Stimulated activated CD8-positive, alpha-beta memory T cell treated with anti-CD3 and anti-CD28 coated beads, Interleukin-7, amount 100 ng/mL, for 24 hours (primary cell): ENCODE results near the gene CAB39.
"Not testable (repeated sequence)": the region's sequence is repeated elsewhere in the genome, so short reads cannot be mapped to it uniquely, and the experiment has no call there.

Experiments used
- DNase-seq: peaks from one replicate; pipeline ENCODE4 v3.0.0-alpha.2; 2020; ENCODE audit warnings: low read depth

Gene CAB39

DNA sequence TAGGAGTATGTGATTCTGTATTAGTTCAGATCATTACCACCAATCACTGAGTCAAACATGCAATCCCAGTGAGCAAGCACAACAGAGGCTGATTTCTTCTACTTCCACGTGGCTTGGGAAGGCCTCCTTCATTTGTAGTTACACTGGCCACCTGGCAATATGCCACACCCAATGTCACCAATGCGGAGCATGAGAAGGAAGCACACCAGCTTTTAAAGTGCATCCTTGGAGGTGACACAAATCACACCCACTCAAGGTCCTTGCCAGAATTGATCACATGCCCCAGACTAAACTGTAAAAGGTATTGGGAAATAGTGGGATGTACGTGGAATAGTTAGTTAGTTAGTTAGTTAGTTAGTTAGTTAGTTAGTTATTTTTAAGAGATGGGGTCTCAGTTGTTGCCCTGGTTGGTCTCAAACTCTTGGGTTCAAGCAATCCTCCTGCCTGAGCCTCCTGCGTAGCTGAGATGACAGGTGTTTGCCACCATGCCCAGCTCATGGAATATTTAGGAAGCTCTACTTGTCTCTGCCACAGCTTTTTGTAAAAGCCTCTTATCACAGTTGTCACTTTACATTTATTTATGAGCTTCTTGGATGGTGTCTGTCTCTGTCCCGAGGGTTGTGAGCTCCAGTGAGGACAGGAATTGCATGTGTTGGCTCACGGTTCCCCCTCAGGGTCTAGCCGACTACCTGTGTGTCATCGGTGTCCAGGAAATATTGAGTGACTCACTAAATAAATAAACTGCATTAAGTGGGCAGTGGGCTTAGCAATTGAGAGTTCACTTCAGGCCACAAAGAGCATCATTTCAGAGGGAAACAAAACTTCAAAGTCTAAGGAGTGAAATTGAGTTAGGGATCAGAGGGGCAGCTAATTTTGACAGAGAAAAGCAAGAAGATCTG is 28.1 kb upstream of the CAB39 start:
- DNase-seq, result no peak

DNA sequence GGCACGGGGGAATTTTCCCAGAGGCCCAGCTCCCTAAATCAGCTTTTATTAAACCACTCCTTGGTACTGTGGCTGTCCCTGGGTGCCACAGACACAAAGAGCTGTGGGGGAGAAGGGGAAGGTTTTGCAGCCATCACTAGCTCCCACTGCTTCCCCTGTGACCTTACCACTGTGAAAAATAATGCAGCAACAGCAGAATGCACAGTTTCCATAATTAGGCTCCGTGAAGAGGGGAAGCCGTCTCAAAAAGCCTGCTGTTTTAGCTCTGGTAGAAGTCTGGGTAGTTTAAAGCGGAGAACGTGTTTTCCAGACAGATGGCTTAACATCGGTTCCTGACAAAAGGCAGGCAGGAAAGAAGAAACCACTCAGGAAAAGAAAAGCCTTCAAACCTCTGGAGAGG is 27.5 kb upstream of the CAB39 start:
- DNase-seq, result no peak

DNA sequence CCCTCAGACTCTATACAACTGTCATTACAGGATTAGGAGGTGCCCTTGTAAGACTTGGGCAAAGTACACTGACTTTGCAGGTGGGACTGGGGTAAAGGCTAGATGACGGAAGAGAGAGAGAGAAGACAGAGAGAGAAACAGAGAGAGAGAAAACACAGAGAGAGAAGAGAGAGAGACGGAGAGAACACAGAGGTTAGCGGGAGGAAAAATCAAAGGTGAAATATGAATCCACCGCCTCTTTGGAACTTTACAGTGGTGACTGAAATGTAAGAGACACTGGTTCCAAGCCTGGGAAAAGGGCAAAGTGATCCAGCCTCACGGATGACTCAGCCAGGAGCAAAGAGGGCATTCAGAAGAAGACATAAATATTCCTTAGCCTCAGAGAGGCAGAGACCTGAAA is 25.1 kb upstream of the CAB39 start:
- no peak for DNase-seq

DNA sequence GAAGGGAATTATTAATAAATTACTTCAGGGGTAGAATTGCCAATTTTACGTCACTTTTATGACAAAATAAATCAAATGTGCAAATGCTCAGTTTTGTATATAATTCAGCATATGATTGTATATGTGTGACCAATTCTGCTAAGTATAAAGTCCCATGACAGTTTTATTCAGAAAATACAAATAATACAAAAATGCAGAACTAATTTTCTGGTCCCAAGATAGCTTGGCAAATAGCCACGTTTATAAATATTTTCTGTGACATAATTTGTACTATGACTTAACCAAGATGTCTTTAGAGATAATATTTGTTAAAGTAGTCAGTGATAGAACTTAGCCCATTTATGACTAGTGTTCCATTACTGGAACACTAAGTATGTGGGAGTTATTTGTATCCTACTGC is 24.2 kb upstream of the CAB39 start:
- no peak for DNase-seq

DNA sequence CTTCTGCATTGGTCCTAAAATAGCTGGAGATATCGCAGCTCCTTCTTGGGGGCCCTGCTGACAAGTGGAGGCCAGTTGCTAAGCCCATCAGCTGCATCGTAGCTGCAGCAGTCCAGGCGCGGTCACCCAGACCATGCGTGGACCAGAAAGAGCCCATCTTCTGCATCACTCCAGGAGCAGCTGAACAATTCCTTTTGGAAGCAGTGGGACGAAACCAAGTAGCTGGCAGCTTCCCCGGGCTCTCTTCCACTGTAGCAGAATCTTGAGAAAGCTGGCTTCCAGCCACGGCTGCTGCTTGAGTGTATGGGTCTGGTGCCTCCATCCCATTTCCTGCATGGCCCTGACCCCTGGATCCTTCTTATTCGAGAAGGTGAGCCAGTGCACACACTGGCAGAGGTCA is 22.2 kb upstream of the CAB39 start:
- DNase-seq, result no peak

DNA sequence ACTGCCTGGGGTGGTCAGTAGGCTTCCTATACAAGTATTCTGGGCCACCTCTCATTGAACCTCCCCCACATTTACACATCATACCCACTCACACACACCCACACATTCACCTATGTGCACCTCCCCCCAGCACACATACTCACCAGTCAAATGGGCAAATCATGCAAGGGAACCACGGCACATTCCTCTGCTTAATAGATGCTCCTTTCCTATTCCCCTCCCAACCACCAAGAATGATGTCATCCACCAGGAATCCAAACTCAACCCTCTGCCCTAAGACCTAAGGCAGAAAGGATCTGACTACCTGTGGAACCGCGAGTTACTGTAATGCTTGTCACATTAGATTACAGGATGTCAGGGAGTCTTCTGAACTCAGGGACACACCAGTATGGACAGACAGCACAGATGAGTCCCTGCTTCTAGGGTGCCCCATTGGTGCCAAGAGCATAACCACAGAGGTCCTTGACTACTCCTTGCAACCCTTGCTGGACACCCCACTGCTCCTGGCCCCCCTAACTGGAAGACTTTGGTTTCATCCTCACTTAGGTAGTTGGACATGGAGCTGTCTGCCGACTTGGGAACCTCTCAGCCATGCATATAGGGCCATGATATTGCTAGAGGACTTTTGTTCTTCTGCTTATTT is 21.5 kb upstream of the CAB39 start:
- no peak for DNase-seq

DNA sequence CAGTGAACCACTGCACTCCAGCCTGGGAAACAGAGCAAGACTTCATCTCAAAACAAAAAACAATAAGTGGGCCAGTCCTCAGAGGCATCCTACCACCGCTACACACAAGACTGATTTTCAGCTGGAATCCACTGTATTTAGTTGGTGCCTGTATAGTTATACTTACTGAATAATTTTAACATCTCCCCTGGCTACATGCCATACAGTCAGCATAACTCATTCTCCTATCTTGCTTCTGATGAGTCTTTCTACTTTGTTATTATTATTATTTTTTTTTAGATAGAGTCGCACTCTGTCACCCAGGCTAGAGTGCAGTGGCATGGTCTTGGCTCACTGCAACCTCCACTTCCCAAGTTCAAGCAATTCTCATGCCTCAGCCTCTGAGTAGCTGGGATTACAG is 19.9 kb upstream of the CAB39 start:
- DNase-seq, result no peak

DNA sequence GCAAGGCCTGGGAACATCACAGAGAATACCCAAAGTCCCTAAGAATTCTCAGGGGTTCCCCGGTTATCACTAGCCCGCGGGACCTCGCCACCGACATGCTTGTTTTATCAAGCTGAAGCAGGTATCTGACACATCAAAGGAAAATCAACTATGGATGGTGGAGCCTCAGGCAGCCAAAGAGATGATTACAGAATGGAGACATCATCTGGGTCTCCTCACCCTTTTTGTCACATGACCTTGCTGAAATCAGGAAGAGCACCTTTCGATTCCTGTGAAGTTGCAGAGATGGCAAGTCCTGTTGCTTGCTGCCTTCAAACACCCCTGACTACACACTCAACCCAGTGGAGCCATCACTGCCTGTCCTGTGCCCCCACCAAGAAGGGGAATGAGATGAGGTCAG is 19.2 kb upstream of the CAB39 start:
- no peak for DNase-seq

DNA sequence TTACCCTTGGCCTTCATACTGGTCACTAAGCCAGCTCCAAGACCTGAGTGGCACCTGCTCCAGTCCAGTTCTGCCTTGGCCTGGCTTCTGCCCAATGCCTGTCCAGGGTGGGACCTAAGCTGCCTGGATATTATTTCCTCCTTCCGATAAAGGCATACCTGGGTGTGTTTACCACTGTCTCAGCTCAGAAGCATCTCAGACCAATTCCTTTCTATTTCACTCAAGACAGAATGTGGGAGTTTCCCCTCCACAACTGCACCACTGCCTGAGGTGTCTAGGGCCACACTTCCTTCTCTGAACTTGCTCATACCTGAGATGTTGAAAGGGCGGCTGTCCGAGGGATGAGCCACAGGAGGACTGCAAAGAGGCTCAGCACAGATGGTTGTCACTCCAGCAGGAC is 18.4 kb upstream of the CAB39 start:
- DNase-seq, result no peak

DNA sequence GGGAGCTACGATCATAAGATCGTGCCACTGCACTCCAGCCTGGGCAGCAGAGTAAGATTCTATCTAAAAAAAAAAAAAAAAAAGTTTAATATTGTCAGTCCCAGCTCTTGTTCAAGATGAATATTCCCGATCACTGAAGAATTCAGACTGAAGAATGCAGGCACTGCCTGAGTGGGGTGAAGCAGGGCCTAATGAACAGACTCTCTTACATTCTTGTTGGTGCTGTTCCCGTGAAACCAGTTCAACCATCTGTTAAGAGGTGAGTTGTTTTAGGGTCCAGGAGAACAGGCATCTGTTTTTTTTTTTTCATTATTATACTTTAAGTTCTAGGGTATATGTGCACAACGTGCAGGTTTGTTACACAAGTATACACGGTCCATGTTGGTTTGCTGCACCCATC is 17.1 kb upstream of the CAB39 start:
- no peak for DNase-seq

DNA sequence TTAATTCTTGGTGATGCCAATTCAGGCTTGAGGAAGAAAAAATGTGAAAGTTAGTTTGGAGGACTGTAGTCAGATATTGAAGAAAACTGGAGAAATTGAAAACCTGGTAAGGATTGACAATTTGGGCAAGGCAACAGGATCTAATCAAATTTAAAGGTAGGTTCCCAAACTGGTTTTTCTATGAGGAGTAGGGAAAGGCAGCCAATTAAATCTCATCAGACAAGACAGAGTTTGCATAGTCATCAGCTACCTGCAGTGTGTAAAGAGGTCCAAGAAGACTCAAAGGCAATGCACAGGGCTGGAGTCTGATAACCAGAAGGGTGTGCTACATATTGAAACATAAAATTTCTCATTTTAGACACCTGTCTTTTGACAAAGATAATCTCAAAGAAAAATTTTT is 16.0 kb upstream of the CAB39 start:
- no peak for DNase-seq

DNA sequence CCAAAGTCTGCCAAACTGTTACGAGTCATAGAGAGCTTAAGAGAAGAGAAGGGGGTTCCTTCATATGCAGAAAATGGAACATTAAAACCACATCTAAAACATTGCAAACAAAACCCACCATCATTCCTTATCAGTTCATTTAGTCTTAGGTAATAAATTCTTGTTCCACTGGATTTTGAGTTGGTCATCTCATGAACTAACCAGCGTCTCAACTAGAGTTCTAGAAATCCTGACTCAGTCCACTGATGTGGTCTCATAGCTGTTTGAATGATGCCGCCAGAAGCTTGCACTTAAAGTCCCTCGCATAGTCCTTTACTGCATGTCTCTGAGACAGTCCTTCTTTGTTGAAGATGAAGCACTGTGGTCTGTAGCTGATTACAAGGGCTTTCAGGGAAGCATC is 15.0 kb upstream of the CAB39 start:
- no peak for DNase-seq

DNA sequence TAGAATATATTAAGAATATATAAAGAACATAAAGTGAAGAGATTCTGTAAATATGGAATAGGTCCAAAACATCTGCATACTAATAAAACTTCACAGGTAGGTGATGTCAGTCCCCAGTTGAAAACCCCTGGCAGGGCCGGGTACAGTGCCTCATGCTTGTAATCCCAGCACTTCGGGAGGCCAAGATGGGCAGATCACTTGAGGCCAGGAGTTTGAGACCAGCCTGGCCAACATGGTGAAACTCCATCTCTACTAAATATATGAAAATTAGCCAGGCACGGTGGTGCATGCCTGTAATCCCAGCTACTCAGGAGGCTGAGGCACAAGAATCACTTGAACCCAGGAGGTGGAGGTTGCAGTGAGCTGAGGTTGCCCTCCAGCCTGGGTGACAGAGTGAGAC is 13.9 kb upstream of the CAB39 start:
- not testable (repeated sequence) for DNase-seq

DNA sequence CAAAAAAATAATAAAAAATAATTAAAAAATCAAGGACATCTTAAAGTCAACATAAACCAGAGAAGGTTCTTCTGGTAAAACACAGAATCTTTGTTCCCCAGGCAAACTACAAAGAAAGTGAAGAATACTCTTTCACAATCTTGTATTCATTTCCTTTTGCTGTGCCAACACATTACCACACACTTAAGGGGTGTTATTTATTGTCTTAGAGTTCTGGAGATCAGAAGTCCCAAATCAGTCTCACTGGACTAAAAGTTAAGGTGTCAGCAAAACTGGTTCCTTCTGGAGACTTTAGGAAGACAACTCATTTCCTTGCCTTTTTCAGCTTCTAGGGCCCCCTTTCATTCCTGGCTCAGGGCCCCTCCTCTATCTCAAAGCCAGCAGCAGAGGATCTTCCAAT is 12.2 kb upstream of the CAB39 start:
- no peak for DNase-seq

DNA sequence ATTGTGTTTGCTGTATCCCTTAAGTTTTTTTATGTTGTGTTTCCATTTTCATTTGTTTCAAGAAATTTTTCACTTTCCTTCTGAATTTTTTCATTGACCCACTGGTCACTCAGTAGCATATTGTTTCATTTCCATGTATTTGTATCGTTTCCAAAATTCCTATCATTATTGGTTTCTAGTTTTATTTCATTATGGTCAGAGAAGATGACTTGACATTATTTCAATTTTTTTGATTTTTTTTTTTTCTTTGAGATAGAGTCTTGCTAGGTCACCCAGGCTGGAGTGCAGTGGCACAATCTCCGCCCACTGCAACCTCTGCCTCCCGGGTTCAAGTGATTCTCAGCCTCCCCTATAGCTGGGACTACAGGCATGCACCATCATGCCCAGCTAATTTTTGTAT is 11.3 kb upstream of the CAB39 start:
- DNase-seq, result no peak

DNA sequence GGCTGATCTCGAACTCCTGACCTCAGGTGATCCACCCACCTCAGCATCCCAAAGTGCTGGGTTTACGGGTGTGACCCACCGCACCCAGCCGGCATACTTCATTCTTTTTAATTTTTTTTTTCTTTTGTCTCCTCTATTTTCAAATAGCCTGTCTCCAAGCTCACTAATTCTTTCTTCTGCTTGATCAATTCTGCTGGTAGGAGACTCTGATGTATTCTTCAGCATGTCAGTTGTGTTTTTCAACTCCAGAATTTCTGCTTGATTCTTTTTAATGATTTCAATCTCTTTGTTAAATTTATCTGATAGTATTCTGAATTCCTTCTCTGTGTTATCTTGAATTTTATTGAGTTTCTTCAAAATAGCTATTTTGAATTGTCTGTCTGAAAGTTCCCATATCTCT is 10.2 kb upstream of the CAB39 start:
- not testable (repeated sequence) for DNase-seq

DNA sequence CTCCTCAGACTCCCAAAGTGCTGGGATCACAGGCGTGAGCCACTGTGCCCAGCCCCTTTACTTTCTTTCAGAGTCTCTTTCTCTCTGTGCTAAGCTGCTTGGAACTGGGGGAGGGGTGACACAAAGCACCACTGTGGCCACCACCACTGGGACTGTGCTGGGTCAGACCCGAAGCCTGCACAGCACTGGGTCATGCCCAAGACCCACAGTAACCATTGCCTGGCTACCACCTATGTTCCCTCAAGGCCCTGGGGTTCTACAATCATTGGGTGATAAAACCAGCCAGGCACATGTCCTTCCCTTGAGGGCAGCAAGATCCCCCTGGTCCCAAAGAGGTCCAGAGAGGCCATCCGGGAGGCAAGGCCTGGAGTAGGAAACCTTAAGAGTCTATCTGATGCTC is 9.1 kb upstream of the CAB39 start:
- no peak for DNase-seq

DNA sequence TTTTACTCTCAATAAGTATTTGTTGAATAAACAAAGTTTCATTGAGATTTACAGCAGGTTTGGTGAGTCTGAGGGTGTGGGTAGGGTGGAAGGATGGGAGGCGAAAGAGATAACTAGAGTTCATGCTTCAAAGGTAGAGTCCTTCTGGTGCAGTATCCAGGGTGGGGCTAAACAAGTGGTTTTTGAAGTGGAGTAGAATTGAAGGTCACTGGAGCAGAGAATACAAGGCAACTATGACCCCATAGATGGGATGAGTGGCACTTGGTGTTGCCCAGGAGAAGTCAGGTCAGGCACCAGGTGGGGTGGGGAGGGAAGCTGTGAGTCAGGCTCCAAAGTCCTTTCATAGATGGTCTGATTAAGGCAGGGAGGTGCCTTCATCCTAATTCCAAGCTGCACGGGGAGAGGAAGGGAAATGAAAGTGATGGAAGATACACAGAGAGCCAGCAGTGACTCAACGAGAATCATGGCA is 6.6 kb upstream of the CAB39 start:
- no peak for DNase-seq

DNA sequence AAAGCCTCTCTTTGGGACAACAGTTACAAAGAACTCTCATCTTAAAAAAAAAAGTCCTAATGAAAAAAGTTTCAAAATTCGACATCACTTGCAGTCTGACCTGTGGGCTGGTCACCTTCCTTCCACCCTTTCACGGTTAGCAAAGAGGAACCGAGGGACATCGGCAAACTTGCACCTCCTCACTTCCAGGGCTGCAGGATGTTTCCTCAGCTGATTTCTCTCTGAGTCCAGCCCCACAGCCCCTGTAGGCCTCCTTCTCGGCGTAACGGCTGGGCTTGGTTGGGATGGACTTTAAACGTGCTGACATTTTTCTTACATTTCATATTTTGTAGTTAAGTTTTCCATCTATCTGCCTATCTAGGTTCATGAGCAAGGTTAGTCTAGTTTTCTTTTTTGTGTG is 5.7 kb upstream of the CAB39 start:
- no peak for DNase-seq

DNA sequence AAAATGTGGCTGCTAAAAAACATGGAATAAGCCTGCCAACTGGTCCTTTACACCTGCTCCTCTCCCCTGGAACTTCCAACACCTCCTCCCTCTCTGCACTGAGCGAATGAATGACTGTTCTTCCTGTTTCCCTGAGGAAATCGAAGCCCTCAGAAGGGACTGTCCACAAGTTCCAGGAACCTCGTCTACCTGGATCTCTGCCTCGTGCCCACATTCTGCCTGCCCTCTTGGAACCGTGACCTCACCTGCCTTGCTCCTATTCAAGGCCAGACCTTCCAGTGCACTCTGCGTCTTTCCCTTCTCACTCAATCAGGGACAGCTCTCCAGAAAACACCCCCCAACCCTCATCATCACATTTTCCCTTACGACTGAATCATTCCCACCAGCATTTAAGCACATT is 4.4 kb upstream of the CAB39 start:
- DNase-seq, result no peak

DNA sequence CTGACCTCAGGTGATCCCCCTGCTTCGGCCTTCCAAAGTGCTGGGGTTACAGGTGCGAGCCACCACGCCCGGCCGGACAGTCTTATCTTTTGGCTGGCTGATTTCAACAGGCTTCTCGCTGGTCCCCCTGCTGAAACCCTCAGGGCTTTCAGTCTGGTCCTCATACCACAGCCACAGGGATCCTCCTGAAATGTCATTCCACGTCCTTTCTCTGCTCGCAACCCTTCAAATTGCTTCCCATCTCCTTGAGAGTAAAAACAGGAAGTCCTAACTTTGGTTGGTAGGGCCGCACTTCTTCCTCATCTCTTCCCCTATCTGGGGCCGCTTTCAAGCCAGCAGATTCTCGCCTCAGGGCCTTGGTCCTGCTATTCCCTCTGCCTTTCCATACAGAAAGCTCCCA is 1.4 kb upstream of the CAB39 start:
- no peak for DNase-seq

DNA sequence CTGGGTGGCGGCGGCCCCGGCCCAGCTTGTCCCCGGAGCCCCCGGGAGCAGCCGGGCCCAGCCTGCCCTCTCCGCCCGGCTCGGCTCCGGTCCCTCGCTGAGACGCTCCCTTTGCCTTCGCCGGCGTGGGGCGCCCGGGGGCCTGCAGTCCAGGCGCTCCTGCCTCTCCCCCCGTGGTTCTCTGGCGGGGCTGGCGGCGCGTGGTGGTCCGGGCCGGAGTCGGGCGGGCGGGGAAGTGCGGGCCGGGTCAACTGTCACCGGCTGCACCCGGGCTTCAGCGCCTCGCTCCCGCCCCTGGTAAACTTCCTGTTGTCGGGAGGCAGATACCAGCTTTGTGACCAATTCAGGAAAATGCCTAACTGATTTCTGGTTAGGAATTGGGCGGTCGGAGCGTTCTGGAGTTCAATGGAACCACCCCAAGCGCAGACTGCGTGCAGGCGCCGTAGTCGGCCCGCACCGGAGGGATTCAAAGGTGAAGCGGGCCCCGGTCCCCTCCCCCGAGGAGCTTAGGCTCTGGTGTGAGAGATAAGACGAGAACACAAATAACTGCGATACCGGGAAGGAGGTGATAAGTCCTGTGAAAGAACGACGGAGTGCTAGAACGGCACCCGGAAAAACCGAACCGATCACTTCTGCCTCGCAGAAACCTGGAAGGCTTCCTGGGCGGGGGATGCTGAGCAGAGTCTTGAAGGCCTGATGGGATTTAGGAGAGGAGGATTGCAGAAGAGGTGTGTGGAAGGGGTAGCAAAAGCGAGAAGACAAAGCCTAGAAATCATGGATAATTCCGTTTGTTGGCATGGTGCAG is 891 bp downstream of the CAB39 start:
- DNase-seq, result no peak

DNA sequence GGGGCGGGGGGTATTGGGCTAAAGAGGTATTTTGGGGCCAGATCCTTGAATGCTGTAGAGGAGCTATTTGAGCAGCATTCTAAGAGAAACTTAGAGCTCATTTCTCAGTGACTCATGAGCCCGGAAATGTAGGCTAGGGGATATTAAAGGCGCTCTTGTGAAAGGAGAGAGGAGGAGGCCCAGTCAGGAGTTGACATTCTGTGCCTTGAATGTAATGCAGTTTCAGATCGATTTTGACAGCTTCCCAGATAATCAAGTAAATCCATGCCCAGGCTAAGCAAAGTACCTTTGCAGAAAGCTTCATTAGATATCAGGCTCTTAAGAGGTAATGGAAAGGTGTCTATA is 1.5 kb downstream of the CAB39 start:
- DNase-seq, result no peak
